Measurements from ENCODE around the gene IFT25. TPM values are rescaled to one million over a fixed set of nuclear protein-coding genes. Genes with fewer than 3 reads are reported as not detected.
A peak's percentile ranks its signal among the peaks of the same experiment; 100 is the strongest.
"Not testable (repeated sequence)": the region's sequence is repeated elsewhere in the genome, so short reads cannot be mapped to it uniquely, and the experiment has no call there.

The IFT25 gene
- total RNA-seq: 23.8 TPM
- 10 to 100 TPM; 22.4 to 30.3 (median 25.8) TPM for polyA plus RNA-seq (ENCODE audit: insufficient read depth in 1 of 8, insufficient read length in 8 of 8, low replicate concordance in 1 of 8)
- long read RNA-seq, donor 1, partial matches to known transcripts: 0 of 5 reads
- long read RNA-seq, donor 1, other reads (novel, unspliced or antisense): 0 of 5 reads
- long read RNA-seq, donor 2, partial matches to known transcripts: 0 of 2 reads
- long read RNA-seq, donor 2, other reads (novel, unspliced or antisense): 0 of 2 reads
- long read RNA-seq, donor 3, transcript HSPB11-201 (6 exons, 915 nt): major isoform, 12 of 12 reads
- long read RNA-seq, donor 3, partial matches to known transcripts: 0 of 12 reads
- long read RNA-seq, donor 3, other reads (novel, unspliced or antisense): 0 of 12 reads
- long read RNA-seq, donor 4, transcript HSPB11-201 (6 exons, 915 nt): major isoform, 15 of 15 reads
- long read RNA-seq, donor 4, partial matches to known transcripts: 0 of 15 reads
- long read RNA-seq, donor 4, other reads (novel, unspliced or antisense): 0 of 15 reads
- long read RNA-seq, donor 5, transcript HSPB11-201 (6 exons, 915 nt): major isoform, 34 of 47 reads
- long read RNA-seq, donor 5, partial matches to known transcripts: 5 of 47 reads
- long read RNA-seq, donor 5, other reads (novel, unspliced or antisense): 5 of 47 reads
- long read RNA-seq, donor 6, transcript HSPB11-201 (6 exons, 915 nt): major isoform, 31 of 45 reads
- long read RNA-seq, donor 6, partial matches to known transcripts: 0 of 45 reads
- long read RNA-seq, donor 6, other reads (novel, unspliced or antisense): 10 of 45 reads
- long read RNA-seq, donor 7, transcript HSPB11-201 (6 exons, 915 nt): major isoform, 16 of 87 reads
- long read RNA-seq, donor 7, partial matches to known transcripts: 54 of 87 reads
- long read RNA-seq, donor 7, other reads (novel, unspliced or antisense): 16 of 87 reads
- long read RNA-seq, donor 8, transcript HSPB11-201 (6 exons, 915 nt): major isoform, 7 of 16 reads
- long read RNA-seq, donor 8, partial matches to known transcripts: 0 of 16 reads
- long read RNA-seq, donor 8, other reads (novel, unspliced or antisense): 7 of 16 reads
- long read RNA-seq, donor 9, transcript HSPB11-201 (6 exons, 915 nt): major isoform, 10 of 17 reads
- long read RNA-seq, donor 9, partial matches to known transcripts: 0 of 17 reads
- long read RNA-seq, donor 9, other reads (novel, unspliced or antisense): 6 of 17 reads
- long read RNA-seq, donor 10, transcript HSPB11-201 (6 exons, 915 nt): major isoform, 16 of 23 reads
- long read RNA-seq, donor 10, partial matches to known transcripts: 6 of 23 reads
- long read RNA-seq, donor 10, other reads (novel, unspliced or antisense): 0 of 23 reads
- long read RNA-seq, donor 11, transcript HSPB11-201 (6 exons, 915 nt): major isoform, 17 of 17 reads
- long read RNA-seq, donor 11, partial matches to known transcripts: 0 of 17 reads
- long read RNA-seq, donor 11, other reads (novel, unspliced or antisense): 0 of 17 reads

DNA sequence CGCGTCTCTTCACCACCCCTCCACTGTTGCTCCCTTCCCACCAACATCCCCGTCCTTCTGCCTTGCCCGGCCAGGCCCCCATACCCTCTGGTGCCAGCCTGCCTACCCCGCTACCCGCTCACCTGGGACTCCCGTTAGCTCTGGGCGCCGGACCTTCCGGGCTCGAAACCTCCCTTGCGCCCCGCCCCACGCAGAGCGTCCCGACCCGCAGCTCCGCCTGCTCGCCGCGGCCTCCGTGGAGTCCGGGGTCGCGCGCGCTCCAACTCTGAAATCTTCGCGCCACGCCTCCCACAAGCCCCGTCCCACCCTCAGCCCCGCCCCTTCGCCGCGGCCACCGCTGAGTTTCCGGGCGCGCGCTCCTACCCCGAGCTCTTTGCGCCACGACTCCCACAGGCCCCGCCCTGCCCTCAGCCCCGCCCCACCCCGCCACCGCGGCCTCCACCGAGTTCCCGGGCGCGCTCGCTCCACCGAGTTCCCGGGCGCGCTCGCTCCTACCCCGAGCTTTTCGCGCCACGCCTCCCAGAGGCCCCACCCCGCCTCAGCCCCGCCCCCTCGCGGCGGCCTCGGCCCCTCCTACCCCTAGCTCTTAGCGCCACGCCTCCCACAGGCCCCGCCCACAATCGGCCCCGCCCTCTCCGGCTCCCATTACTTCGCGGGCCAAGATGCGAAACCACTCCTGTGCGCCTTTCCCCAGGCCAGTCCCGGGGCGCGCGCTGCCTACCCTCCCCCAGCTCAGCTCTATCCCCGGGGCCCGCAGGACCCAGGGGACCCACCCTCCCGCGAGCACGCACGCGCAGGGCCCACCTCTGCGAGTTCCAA is at the start of gene IFT25:
Gene IFT25 (minus strand): TSS at position 267 of the 819 bp plus-strand sequence. CDS start 5,617 bp downstream, outside the sequence.
- H3K4me3 ChIP-seq (ENCODE audit: low read length): peak within 1 kb of the TSS; percentile 94
- WGBS (ENCODE audit: insufficient coverage): under 1% methylated on average over 90 of the region's 90 CpGs
- H3K36me3 ChIP-seq (ENCODE audit: control insufficient read depth, insufficient read depth, low read length): peaks cover 8% of the 10 kb centered on the region
- DNase-seq: peak; percentile 98
- no peaks in the 10 kb centered on the region for H3K9me3 ChIP-seq (replicated peaks; ENCODE audit: control insufficient read depth, low read depth, low read length)
- H3K4me1 ChIP-seq (ENCODE audit: control insufficient read depth, insufficient read depth, low read length): peaks cover 23% of the 10 kb centered on the region
- peak within 1 kb of the TSS; percentile 96 for H3K27ac ChIP-seq (ENCODE audit: low read length)
- H3K27me3 ChIP-seq (ENCODE audit: control insufficient read depth, insufficient read depth, low read length): no peaks in the 10 kb centered on the region

DNA sequence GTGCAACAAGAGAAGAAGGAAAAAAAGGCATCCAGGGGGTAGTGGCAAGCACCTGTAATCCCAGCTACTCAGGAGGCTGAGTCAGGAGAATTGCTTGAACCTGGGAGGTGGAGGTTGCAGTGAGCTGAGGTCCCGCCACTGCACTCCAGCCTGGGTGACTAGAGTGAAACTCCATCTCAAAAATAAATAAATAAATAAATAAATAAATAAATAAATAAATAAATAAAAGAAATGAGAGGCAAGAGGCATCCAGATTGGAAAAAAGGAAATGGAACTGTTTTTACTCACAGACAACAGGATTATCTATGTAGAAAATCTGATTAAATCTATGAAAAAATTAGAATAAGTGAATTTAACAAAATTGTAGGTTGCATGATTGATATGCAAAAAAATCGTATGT is 49.0 kb upstream of the IFT25 start:
- not testable (repeated sequence) for H3K4me1 ChIP-seq (ENCODE audit: control insufficient read depth, insufficient read depth, low read length); H3K27me3 ChIP-seq (ENCODE audit: control insufficient read depth, insufficient read depth, low read length); H3K27ac ChIP-seq (ENCODE audit: low read length); H3K4me3 ChIP-seq (ENCODE audit: low read length); H3K9me3 ChIP-seq (replicated peaks; ENCODE audit: control insufficient read depth, low read depth, low read length); DNase-seq; H3K36me3 ChIP-seq (ENCODE audit: control insufficient read depth, insufficient read depth, low read length)
- no CpG with 5 or more reads among the region's 2 CpGs for WGBS (ENCODE audit: insufficient coverage)

DNA sequence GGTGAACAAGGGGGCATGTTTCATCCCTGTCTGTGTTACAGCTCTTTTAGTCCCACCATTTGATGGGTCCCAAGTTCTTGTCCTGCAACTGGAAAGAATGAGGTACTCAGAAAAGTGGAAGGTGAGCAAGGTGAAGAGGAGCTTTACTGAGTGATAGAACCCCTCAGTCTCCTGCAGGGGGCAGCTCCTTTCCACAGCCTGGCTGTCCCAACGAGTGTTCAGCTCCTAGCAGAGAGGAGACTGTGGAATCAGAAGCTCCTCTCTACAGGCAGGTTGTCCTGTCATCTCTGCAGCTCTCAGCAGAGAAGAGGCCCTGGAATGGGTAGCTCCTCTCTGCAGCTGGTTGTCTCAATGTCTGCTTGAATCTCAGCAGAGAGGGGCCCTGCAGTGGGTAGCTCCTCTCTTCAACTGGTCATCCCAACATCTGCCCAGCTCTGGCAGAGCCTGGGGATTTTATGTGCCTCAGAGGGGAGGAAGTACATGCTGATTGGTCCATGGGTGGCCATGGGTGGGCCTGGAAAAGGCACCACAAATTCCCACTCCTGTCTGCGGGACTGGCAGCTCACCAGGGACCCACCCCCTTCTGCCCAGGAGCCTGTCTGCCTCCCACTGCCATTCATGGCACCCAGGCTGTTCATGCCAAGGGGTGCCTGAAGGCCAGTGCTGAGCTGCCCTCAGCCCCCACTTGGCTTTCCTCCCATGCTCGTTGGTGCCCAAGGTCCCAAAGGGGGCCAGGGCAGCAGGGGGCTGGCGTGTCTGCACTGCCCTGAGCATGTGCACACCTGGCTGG is 46.8 kb upstream of the IFT25 start:
- WGBS (ENCODE audit: insufficient coverage): 63% methylated on average over 4 of the region's 4 CpGs
- H3K27ac ChIP-seq (ENCODE audit: low read length): no peak overlapping the region
- no peaks in the 10 kb centered on the region for H3K4me1 ChIP-seq (ENCODE audit: control insufficient read depth, insufficient read depth, low read length)
- no peaks in the 10 kb centered on the region for H3K36me3 ChIP-seq (ENCODE audit: control insufficient read depth, insufficient read depth, low read length)
- H3K9me3 ChIP-seq (replicated peaks; ENCODE audit: control insufficient read depth, low read depth, low read length): no peaks in the 10 kb centered on the region
- no peak for DNase-seq
- H3K27me3 ChIP-seq (ENCODE audit: control insufficient read depth, insufficient read depth, low read length): no peaks in the 10 kb centered on the region
- no peak overlapping the region for H3K4me3 ChIP-seq (ENCODE audit: low read length)

DNA sequence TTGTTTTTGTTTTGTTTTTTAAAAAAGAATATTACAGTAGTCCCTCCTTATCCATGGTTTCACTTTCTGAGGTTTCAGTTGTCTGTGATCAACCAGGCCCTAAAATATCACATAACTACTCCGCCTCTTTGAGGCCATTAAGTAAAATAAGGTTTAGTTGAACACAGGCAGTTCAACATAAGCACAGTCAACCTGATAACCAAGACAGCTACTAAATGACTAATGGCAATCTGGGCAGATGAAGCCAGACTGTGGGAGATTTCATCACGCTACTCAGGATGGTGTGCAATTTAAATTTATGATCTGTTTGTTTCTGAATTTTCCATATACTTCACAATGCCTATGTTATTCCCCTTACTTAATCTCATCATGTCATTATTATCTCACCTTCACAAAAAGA is 42.4 kb upstream of the IFT25 start:
- Histone ChIP-seq H3K27me3 (ENCODE audit: control insufficient read depth, insufficient read depth, low read length) (no peaks in the 10 kb centered on the region), H3K27ac (ENCODE audit: low read length) (no peak overlapping the region), H3K4me1 (ENCODE audit: control insufficient read depth, insufficient read depth, low read length) (no peaks in the 10 kb centered on the region), H3K4me3 (ENCODE audit: low read length) (no peak overlapping the region), H3K36me3 (ENCODE audit: control insufficient read depth, insufficient read depth, low read length) (no peaks in the 10 kb centered on the region), H3K9me3 (replicated peaks; ENCODE audit: control insufficient read depth, low read depth, low read length) (no peaks in the 10 kb centered on the region)
- no CpG with 5 or more reads among the region's 2 CpGs for WGBS (ENCODE audit: insufficient coverage)
- DNase-seq: no peak

DNA sequence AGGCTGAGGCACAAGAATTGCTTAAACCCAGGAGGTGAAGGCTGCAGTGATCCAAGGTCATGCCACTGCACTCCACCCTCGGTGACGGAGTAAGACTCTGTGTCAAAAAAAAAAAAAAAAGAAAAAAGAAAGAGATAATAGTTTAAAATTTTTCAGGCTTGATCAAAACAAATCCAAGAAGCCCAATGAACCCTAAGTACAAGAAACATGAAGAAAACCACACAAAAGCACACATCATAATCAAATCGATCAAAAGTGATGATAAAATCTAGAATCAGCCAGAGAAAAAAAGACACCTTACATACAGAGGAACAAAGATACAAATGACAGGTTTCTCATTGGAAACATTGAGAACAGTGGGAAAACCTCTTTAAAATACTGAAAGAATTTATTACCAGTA is 41.0 kb upstream of the IFT25 start:
- no CpG with 5 or more reads among the region's 3 CpGs for WGBS (ENCODE audit: insufficient coverage)
- H3K4me3 ChIP-seq (ENCODE audit: low read length): no peak overlapping the region
- no peak for DNase-seq
- H3K4me1 ChIP-seq (ENCODE audit: control insufficient read depth, insufficient read depth, low read length): peaks cover 8% of the 10 kb centered on the region
- H3K9me3 ChIP-seq (replicated peaks; ENCODE audit: control insufficient read depth, low read depth, low read length): no peaks in the 10 kb centered on the region
- no peaks in the 10 kb centered on the region for H3K36me3 ChIP-seq (ENCODE audit: control insufficient read depth, insufficient read depth, low read length)
- H3K27me3 ChIP-seq (ENCODE audit: control insufficient read depth, insufficient read depth, low read length): no peaks in the 10 kb centered on the region
- no peak overlapping the region for H3K27ac ChIP-seq (ENCODE audit: low read length)

DNA sequence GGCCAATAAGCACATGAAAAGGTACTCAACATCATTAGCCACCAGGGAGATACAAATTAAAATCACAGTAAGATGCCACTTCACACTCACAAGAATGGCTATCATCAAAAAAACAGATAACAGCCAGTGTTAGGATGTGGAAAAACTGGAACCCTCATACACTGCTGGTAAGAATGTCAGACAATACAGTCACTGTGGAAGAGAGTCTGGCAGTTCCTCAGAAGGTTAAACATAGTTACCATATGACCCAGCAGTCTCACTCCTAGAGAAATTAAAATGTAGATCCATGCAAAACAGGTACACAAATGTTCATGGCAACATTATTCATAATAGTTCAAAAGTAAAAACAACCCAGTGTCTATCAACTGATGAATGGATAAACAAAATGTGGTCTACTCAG is 39.2 kb upstream of the IFT25 start:
- Histone ChIP-seq H3K27ac (ENCODE audit: low read length) (no peak overlapping the region), H3K27me3 (ENCODE audit: control insufficient read depth, insufficient read depth, low read length) (no peaks in the 10 kb centered on the region), H3K9me3 (replicated peaks; ENCODE audit: control insufficient read depth, low read depth, low read length) (no peaks in the 10 kb centered on the region), H3K36me3 (ENCODE audit: control insufficient read depth, insufficient read depth, low read length) (no peaks in the 10 kb centered on the region), H3K4me3 (ENCODE audit: low read length) (no peak overlapping the region), H3K4me1 (ENCODE audit: control insufficient read depth, insufficient read depth, low read length) (peaks cover 8% of the 10 kb centered on the region)
- DNase-seq: no peak

DNA sequence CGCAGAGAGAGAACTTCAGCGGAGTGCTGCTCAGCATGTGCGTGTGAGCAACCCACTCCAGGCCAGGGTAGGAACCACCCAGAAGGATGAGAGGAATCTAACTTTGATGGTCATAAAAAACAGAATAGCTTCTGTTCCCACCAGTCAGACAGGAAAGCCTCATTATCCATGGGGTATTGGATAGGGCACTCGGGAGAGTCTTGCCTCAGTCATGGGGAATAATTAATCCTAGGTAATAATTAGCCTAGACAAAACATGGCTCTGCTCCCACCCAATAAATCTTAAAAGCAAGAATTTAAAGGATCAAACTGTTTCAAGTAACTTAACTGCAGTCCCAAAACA is 37.2 kb upstream of the IFT25 start:
- H3K4me1 ChIP-seq (ENCODE audit: control insufficient read depth, insufficient read depth, low read length): peaks cover 8% of the 10 kb centered on the region
- WGBS (ENCODE audit: insufficient coverage): 27% methylated on average over 2 of the region's 4 CpGs
- no peaks in the 10 kb centered on the region for H3K9me3 ChIP-seq (replicated peaks; ENCODE audit: control insufficient read depth, low read depth, low read length)
- no peaks in the 10 kb centered on the region for H3K27me3 ChIP-seq (ENCODE audit: control insufficient read depth, insufficient read depth, low read length)
- H3K4me3 ChIP-seq (ENCODE audit: low read length): peak overlapping the region; percentile 8
- no peaks in the 10 kb centered on the region for H3K36me3 ChIP-seq (ENCODE audit: control insufficient read depth, insufficient read depth, low read length)
- no peak for DNase-seq
- H3K27ac ChIP-seq (ENCODE audit: low read length): no peak overlapping the region

DNA sequence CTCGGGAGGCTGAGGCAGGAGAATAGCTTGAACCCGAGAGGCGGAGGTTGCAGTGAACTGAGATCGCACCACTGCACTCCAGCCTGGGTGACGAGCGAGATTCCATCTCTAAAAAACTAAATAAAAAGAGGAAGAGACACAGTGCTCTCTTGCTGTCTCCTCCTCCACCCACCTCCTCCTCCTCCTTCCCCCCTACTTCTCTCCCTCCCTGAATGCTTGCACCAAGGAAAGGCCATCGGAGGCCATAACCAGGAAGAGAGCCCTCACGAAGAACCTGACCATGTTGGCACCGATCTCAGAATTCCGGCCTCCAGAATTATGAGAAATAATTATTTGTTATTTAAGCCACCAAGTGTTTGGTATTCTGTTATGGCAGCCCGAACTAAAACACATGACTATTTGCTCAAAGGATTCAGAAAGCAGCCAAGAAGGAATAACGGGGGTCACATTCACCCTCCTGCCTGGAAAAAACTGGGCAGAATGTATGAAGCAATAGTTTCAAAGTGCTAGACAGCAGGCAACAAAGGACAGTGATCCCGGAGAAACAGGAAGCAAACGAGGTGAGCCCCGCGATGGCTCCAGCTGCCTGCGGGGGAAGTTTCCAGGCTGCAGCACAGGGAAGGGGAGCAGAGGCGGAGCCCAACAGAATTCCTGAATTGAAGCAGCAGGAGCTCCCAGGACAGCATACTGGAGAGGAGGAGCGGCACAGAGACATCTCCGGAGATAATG is 36.7 kb upstream of the IFT25 start:
- Histone ChIP-seq H3K4me1 (ENCODE audit: control insufficient read depth, insufficient read depth, low read length) (peaks cover 8% of the 10 kb centered on the region), H3K27me3 (ENCODE audit: control insufficient read depth, insufficient read depth, low read length) (no peaks in the 10 kb centered on the region), H3K36me3 (ENCODE audit: control insufficient read depth, insufficient read depth, low read length) (no peaks in the 10 kb centered on the region), H3K9me3 (replicated peaks; ENCODE audit: control insufficient read depth, low read depth, low read length) (no peaks in the 10 kb centered on the region), H3K27ac (ENCODE audit: low read length) (peak overlapping the region; percentile 37), H3K4me3 (ENCODE audit: low read length) (peak overlapping the region; percentile 8)
- 27% methylated on average over 12 of the region's 20 CpGs for WGBS (ENCODE audit: insufficient coverage)
- DNase-seq: peak; percentile 73
